GM10248 (cell line): ENCODE measurements around the gene ZGLP1.

Experiments
- CTCF ChIA-PET: fragments of 300-600 bp; sonication (Branson Sonifier 250); formaldehyde crosslinking; extraction: SDS; loops from one replicate; lab custom pipeline; 2021; ENCODE audit warnings: antibody characterized with exemption; lab: Yijun Ruan, JAX
- POLR2A ChIA-PET: fragments of 350-650 bp; sonication (Branson Sonifier 250); formaldehyde crosslinking; extraction: SDS; loops from one replicate; lab custom pipeline; 2020; ENCODE audit warnings: antibody characterized with exemption; lab: Yijun Ruan, JAX
- DNase-seq: peaks from one replicate; pipeline ENCODE4 v3.0.0; 2012; ENCODE audit errors: extremely low spot score
- CTCF ChIP-seq: IDR thresholded peaks from 2 replicates; pipeline ENCODE4 v1.5.1; 2012; ENCODE audit warnings: mild to moderate bottlenecking, low read depth; ENCODE audit errors: extremely low read depth, missing control alignments, control extremely low read depth

Gene ZGLP1

GRCh38 chr19:10315335-10316214, 6.0 kb upstream of the ZGLP1 start, which contains the start of gene FDX2:
Gene FDX2 (minus strand): TSS chr19:10316015. CDS start chr19:10315996, 19 bp downstream.
- TF ChIP-seq CTCF, result no peak
- CTCF ChIA-PET, result interaction anchor here (1.9 kb wide), 1 partner anchor 75 kb away, joined by 4 read pairs; no protein-coding TSS in a partner anchor
- POLR2A ChIA-PET, result no interaction called here
- DNase-seq, result peak; percentile 95

- POLR2A ChIA-PET, result no interaction called here
- DNase-seq, result no peak
- CTCF ChIA-PET, result interaction anchor here (0.9 to 1.9 kb wide), 5 partner anchors 10 to 52 kb away, joined by 3 to 5 read pairs (median 3); no protein-coding TSS in a partner anchor
- no peak for TF ChIP-seq CTCF
Measured at GRCh38 chr19:10306327-10306726, 3.3 kb downstream of the ZGLP1 start.

DNA sequence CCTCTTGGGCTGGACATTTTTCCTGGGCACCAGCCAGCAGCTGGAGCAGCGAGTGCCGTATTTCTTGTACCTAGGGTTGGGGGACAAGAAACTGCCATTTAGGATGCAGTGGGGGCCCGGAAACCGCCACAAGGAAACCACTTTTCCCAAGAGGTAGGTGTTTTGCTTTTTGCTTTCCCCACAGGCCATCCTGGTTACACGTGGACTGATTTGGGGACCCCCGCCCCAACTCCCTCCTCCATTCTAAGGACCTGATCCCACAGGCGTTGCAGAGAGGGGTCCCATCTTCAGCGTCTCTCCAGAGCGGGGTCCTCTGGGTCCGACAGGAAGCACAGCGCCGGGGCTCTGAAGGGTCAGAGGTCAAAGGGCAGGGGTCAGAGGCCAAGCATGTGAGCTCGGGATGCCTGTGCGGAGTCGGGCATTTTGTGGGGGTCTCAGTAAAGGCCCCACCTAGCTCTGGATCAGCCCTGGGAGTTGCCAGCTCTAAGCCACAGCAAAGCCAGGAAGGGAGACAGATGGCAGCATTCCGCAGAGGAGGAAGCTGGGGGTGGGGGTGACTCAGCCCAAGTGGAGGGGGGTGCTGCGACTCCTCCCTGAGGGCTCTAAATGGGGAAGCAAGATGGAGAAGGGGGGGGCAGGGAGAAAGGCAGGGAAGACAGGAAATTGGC, 4.3 kb downstream of the ZGLP1 start:
- TF ChIP-seq CTCF, result no peak
- CTCF ChIA-PET, result interaction anchor here (1.2 to 1.8 kb wide), 3 partner anchors 14 to 53 kb away, joined by 3 read pairs; no protein-coding TSS in a partner anchor
- POLR2A ChIA-PET, result no interaction called here

DNA sequence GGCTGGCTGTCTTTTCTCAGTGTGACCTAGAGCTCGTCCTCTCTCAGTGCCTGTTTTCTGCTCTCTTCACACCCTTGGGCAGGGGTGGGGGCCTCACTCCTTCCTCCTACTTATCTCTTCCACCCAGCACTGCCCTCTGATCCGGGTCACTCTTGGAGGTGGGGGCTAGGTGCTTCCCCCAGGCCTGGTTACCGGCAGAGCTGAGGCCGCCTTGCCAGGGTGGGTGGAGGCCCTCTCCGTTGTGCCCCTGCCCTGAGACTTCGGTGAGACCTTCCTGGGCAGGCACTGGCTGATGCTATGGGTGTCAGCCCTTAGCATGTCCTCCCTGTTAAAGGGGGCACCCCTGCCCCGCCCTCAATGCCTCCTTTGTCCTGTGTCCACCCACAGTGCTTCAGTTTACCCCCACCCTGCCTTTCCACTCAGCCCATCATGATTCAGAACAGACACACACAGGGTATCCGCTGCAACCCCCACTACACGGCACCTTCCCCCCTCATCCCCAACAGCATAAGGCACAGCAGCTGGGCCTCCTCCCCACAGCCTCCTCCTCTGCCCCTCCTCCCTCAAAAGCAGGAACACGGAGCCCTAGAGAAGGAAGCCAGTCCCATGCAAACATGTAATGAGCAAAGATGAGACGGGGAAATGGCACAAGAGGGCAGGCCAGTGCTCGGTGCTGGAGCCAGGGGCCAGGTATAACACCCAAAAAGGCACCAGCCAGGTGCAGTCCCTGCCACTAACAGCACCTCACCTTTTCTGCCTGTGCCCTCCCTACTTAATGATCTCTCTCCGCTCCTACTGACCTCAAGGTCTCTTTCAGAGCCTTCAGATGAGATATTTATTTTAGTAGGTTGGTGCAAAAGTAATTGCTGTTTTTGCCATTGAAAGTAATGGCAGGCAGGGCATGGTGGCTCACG, 9.8 kb downstream of the ZGLP1 start:
- no peak for DNase-seq
- POLR2A ChIA-PET, result interaction anchor here (1.0 kb wide), 1 partner anchor 29 kb away, joined by 8 read pairs; the partner anchor contains the start of gene ICAM1
- no peak for TF ChIP-seq CTCF
- CTCF ChIA-PET, result interaction anchor here (1.1 to 2.1 kb wide), 4 partner anchors 11 to 41 kb away, joined by 3 to 8 read pairs (median 5); partner anchors contain the start of gene ICAM5

More for the DNA sequence above, 4.3 kb downstream of the ZGLP1 start:
- DNase-seq, result no peak

GRCh38 chr19:10295847-10296591, 13.6 kb downstream of the ZGLP1 start:
- ChIA-PET POLR2A (interaction anchor here (0.5 kb wide), 1 partner anchor 599 kb away, joined by 9 read pairs; no protein-coding TSS in a partner anchor), CTCF (interaction anchor here (0.8 to 1.8 kb wide), 6 partner anchors 11 to 125 kb away, joined by 3 to 5 read pairs (median 4); no protein-coding TSS in a partner anchor)
- no peak for DNase-seq

More at GRCh38 chr19:10295847-10296591, 13.6 kb downstream of the ZGLP1 start:
- no peak for TF ChIP-seq CTCF
